Colonic mucosa (tissue), 4 donors: Measurements from ENCODE around the gene PIEZO2. TPM values are rescaled to one million over a fixed set of nuclear protein-coding genes. Genes with fewer than 3 reads are reported as not detected.
"Not testable (repeated sequence)": the region's sequence is repeated elsewhere in the genome, so short reads cannot be mapped to it uniquely, and the experiment has no call there.

ENCODE experiments used
- DNase-seq: peaks from one replicate; pipeline ENCODE4 v3.0.0-alpha.2; 2020
- H3K27ac ChIP-seq: fragments of 200-600 bp; one replicate; pipeline ENCODE4 v1.8.0; 2021
- H3K27me3 ChIP-seq: fragments of 200-600 bp; one replicate; pipeline ENCODE4 v1.8.0; 2021
- H3K36me3 ChIP-seq: fragments of 200-600 bp; one replicate; pipeline ENCODE4 v1.8.0; 2021
- H3K4me1 ChIP-seq: fragments of 200-600 bp; one replicate; pipeline ENCODE4 v1.8.0; 2021; ENCODE audit warnings: mild to moderate bottlenecking
- H3K4me3 ChIP-seq: fragments of 200-600 bp; one replicate; pipeline ENCODE4 v1.8.0; 2021
- H3K9ac ChIP-seq, 2 donors: one replicate each; pipeline ENCODE4 v1.7.0; 2013; ENCODE audit warnings: control low read depth in 2 of 2, low read depth in 2 of 2, low read length in 2 of 2
- H3K9me3 ChIP-seq: fragments of 200-600 bp; one replicate; pipeline ENCODE4 v1.8.0; 2021
- intact Hi-C: fragments of 100-400 bp; cut with DNase I; formaldehyde crosslinking; loops from one replicate; pipeline ENCODE4 v1.14.1; 2022
- total RNA-seq, 2 donors: library from RNA; stranded (reverse); fragmentation: NEBNext Ultra II Directional in 1 of 2; extraction: Animal tissue kit (Norgen Biotek cat#: 25700) in 1 of 2; gene quantifications; one replicate each; pipeline ENCODE4 v1.2.1, GENCODE V29; 2021
- TF ChIP-seq, protein P1 (sequence below): fragments of 200-600 bp; IDR thresholded peaks from one replicate; pipeline ENCODE4 v1.8.0; 2022; ENCODE audit warnings: antibody characterized with exemption, mild to moderate bottlenecking
- donor health status: healthy.
- donor health status: DM: no; HTN: no; CAD: no.
- donor health status: DM: no; HTN: no; CAD: no.

The PIEZO2 gene
- total RNA-seq, 2 donors from 2014 or later: 0.79 to 4.0 TPM

DNA sequence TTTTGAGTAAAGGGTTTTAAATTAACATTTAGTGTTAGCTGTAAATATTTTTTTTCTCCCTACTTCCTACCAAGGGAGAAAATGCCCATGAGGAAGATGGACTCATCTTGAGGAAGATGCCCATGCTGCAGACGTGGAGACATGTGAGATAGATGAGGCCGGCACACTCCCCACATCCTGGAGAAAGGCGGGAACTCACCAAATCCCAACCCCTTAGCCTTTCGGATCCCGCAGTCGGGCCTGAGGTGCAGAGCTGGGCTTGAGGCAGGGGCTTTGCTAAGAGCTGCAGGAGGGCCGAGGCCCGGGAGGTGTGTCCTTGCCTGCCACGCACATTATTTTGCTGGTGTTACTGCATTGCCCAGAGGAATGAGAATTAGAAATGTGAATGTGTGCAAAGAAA, 485.6 kb downstream of the PIEZO2 start:
- no peak overlapping the region for H3K4me3 ChIP-seq
- H3K9ac ChIP-seq: no peak overlapping the region
- intact Hi-C loops: no loop called here
- H3K36me3 ChIP-seq: no peaks in the 10 kb centered on the region
- TF ChIP-seq, protein P1, sequence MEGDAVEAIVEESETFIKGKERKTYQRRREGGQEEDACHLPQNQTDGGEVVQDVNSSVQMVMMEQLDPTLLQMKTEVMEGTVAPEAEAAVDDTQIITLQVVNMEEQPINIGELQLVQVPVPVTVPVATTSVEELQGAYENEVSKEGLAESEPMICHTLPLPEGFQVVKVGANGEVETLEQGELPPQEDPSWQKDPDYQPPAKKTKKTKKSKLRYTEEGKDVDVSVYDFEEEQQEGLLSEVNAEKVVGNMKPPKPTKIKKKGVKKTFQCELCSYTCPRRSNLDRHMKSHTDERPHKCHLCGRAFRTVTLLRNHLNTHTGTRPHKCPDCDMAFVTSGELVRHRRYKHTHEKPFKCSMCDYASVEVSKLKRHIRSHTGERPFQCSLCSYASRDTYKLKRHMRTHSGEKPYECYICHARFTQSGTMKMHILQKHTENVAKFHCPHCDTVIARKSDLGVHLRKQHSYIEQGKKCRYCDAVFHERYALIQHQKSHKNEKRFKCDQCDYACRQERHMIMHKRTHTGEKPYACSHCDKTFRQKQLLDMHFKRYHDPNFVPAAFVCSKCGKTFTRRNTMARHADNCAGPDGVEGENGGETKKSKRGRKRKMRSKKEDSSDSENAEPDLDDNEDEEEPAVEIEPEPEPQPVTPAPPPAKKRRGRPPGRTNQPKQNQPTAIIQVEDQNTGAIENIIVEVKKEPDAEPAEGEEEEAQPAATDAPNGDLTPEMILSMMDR: no peak
- no peak overlapping the region for H3K27ac ChIP-seq
- H3K27me3 ChIP-seq: no peaks in the 10 kb centered on the region
- H3K9me3 ChIP-seq: no peaks in the 10 kb centered on the region
- DNase-seq: no peak
- no peaks in the 10 kb centered on the region for H3K4me1 ChIP-seq

DNA sequence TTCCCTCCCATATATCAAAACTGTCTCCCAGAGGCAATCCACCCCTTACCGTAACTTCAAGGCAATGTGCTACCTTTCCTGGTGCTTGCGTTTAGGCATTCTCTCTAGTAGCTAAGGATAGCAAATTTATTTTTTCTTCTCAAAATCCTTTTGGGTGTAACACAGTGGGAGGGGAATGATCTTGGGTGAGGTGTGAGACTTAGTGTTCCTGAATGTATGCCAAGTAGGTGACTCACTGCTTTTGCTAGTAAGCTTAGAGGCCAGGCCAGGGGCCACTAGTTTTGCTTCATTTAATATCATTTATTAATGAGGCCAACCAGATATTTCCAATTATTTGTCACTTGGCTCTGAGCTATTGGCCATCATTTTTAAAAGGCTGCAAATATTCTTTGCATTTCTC, 488.1 kb downstream of the PIEZO2 start:
- H3K4me1 ChIP-seq: no peaks in the 10 kb centered on the region
- no peaks in the 10 kb centered on the region for H3K36me3 ChIP-seq
- no peaks in the 10 kb centered on the region for H3K9me3 ChIP-seq
- no peak overlapping the region for H3K4me3 ChIP-seq
- TF ChIP-seq, protein P1: no peak
- no peak for DNase-seq
- no peak overlapping the region for H3K27ac ChIP-seq
- intact Hi-C loops: no loop called here
- H3K27me3 ChIP-seq: no peaks in the 10 kb centered on the region
- no peak overlapping the region for H3K9ac ChIP-seq

DNA sequence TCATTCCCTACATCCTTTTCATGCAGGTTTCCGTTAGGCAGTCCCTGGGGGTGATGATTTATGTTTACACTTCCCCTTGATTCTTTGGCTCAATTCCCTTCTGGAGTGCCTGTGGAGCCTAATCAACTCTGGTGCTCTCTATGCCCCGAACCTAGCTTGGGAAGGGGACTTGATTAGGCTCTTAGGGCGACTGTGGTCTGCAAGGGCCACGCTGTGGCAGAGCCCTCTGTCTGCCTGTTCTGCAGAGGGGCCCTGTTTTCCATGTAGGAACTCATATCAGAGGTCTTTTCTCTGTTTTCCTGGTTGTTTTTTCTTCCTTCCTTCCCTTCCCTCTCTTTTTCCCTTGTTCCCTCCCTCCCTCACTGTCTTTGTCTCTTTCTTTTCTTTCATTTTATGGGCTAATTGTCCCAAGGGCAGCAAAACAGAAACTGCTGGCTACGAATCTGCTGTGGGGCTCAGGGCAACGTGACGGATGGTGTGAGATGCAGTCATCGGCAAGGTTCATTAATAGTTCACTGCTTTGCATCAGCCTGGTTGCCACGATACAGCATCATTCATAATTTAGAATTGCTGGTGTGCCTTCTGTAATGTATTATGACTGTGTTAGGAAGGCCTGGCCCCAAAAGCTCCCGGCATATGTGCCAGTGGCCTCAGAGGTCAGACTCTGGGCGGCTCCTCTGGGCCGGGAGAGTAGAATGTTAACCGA, 489.0 kb downstream of the PIEZO2 start:
- DNase-seq: no peak
- intact Hi-C loops: no loop called here
- Histone ChIP-seq H3K9me3 (no peaks in the 10 kb centered on the region), H3K9ac (no peak overlapping the region), H3K4me3 (no peak overlapping the region), H3K27me3 (no peaks in the 10 kb centered on the region), H3K36me3 (no peaks in the 10 kb centered on the region), H3K27ac (no peak overlapping the region), H3K4me1 (no peaks in the 10 kb centered on the region)
- TF ChIP-seq, protein P1: no peak

DNA sequence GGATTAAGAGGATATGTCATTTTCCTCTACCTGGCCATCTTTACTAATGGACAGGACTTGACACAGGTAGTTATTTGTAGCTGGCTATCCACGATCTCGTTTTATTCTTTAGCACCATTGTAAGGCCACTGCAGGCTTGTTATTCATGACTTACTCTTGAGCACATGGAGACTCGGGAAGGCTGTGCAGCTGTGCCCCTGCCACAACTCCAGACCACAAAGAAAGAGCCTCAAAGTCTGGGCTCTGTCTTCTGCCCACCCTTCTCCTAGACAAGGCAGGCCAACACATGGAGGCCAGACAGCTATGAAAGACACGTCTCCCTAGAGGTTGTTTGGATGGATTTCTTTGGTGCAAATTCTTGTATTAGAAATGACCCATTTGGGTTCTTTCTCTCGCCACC, 489.8 kb downstream of the PIEZO2 start:
- H3K4me3 ChIP-seq: no peak overlapping the region
- TF ChIP-seq, protein P1: no peak
- H3K36me3 ChIP-seq: no peaks in the 10 kb centered on the region
- no peak overlapping the region for H3K27ac ChIP-seq
- no peaks in the 10 kb centered on the region for H3K4me1 ChIP-seq
- no peaks in the 10 kb centered on the region for H3K9me3 ChIP-seq
- intact Hi-C loops: no loop called here
- no peaks in the 10 kb centered on the region for H3K27me3 ChIP-seq
- no peak overlapping the region for H3K9ac ChIP-seq
- no peak for DNase-seq

DNA sequence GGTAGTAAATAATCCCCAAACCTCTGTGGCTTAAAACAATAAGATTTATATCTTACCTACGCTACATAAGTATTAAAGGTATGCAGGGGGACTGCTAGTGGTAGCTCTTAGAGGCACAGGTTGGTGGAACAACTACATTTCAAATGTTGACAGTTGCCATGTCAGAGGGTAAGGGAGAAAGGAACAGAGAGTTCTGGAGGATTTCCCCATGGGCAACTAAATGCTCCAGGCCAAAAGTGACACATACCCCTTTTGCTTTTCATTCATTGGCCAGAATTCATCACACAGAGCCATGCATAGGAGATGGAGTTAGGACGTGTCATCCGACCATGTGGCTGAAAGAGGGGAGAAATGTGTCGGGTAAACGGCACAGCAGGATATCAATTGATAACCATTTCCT, 490.4 kb downstream of the PIEZO2 start:
- TF ChIP-seq, protein P1: no peak
- Histone ChIP-seq H3K36me3 (no peaks in the 10 kb centered on the region), H3K27ac (no peak overlapping the region), H3K4me1 (no peaks in the 10 kb centered on the region), H3K4me3 (no peak overlapping the region), H3K27me3 (no peaks in the 10 kb centered on the region), H3K9me3 (no peaks in the 10 kb centered on the region), H3K9ac (no peak overlapping the region)
- DNase-seq: no peak
- intact Hi-C loops: no loop called here

DNA sequence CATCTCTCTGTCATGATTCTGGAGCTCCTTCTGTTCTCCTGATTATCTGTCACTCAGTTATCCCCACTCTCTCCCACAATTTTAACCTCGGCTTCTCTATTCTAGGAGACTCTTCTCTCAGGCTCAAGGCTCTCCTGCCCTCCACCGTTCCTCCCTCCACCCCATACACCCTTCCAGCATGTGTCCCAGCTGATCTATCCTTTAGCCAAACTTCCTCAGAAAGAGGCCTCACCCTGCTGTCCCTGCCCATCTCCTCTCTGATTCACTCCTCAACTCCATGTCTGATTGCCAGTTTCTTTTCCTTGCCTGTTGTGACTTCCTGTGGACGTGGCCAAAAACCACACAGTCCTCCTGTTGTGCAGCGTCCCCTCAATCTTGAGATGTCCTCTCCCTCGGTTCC, 505.4 kb downstream of the PIEZO2 start:
- H3K4me1 ChIP-seq, H3K36me3 ChIP-seq, H3K9me3 ChIP-seq, H3K27ac ChIP-seq, H3K9ac ChIP-seq, H3K4me3 ChIP-seq, DNase-seq, H3K27me3 ChIP-seq, intact Hi-C loops: not testable (repeated sequence)

DNA sequence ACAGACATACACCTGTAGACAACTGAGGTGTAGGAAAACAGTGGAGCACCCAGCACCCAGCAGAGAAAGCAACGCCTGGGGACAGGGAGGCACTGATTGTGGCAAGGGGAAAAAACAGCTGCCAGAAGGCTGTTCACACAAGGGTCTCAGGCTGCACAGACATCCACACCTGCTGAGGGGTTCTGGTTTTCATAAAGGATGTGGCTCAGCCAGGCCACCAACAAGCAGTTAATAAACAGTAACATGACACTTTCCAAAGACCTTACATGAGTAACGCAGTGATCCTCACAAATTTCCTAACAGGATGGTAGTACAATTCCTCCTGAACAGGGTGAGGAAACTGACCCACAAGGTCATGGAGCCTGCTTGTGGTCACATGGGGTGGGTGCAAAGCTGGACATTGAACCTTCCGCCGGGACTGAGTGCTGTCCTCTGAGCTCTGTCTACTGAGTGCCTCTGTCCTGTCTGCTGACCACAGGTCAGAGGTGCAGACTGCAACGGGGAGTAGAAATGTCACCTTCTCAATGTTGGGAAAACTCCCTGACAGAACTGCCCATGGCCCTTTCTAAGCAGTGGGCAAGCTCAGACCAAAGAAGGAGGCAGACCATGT, 506.3 kb downstream of the PIEZO2 start:
- H3K27me3 ChIP-seq, DNase-seq, H3K4me1 ChIP-seq, H3K27ac ChIP-seq, H3K36me3 ChIP-seq, H3K9me3 ChIP-seq, H3K9ac ChIP-seq, H3K4me3 ChIP-seq, intact Hi-C loops: not testable (repeated sequence)

DNA sequence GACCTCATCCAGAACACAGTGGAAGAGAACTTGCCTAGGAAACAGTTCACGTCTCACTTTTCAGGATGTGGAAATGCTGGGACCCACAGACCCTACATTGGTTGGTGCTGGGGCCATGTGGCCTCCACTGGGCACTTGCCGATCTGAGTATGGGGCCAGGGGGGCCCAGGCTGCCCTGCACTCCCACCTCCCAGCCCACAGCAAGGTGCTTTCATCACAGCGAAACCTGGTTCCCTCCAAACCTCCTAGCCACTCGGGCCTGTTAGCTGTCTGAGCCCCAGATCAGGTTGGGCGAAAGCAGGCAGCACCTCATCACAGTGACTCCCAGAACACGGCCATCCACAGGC, 510.9 kb downstream of the PIEZO2 start:
- H3K9ac ChIP-seq, H3K9me3 ChIP-seq, H3K4me1 ChIP-seq, H3K27me3 ChIP-seq, H3K36me3 ChIP-seq, H3K27ac ChIP-seq, H3K4me3 ChIP-seq, intact Hi-C loops, DNase-seq: not testable (repeated sequence)
